ENCODE measurements around the gene SOX18. TPM values are rescaled to one million over a fixed set of nuclear protein-coding genes. Genes with fewer than 3 reads are reported as not detected.

The SOX18 gene
- total RNA-seq, 4 donors from 2014 or later = 6.7 to 116 (median 19.1) TPM

DNA sequence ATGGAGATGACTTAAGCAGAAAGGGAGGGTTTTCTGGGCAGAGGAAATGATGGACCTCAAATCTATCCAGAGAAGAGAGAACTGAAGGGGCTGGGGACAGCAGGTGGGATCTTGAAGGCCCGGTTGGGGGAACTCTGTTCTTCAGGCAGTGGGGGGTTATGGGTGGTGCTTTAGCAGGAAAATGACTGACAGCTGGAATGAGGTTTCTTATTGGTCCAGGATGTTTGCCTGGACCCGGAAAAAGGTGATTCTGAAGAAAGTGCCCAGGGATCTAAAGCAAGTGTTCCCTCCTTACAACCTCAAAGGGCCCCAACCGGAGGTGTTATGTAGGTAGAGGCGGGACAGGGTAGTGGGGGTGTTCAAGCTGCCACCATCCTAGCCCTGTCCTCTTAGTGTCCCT, 46.0 kb upstream of the SOX18 start:
- no peaks in the 10 kb centered on the region for H3K27me3 ChIP-seq
- no peak for DNase-seq
- TF ChIP-seq, protein P1, sequence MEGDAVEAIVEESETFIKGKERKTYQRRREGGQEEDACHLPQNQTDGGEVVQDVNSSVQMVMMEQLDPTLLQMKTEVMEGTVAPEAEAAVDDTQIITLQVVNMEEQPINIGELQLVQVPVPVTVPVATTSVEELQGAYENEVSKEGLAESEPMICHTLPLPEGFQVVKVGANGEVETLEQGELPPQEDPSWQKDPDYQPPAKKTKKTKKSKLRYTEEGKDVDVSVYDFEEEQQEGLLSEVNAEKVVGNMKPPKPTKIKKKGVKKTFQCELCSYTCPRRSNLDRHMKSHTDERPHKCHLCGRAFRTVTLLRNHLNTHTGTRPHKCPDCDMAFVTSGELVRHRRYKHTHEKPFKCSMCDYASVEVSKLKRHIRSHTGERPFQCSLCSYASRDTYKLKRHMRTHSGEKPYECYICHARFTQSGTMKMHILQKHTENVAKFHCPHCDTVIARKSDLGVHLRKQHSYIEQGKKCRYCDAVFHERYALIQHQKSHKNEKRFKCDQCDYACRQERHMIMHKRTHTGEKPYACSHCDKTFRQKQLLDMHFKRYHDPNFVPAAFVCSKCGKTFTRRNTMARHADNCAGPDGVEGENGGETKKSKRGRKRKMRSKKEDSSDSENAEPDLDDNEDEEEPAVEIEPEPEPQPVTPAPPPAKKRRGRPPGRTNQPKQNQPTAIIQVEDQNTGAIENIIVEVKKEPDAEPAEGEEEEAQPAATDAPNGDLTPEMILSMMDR (IDR thresholded peaks at IDR 0.05) = no peak
- TF ChIP-seq POLR2A (IDR thresholded peaks at IDR 0.05) = no peak

DNA sequence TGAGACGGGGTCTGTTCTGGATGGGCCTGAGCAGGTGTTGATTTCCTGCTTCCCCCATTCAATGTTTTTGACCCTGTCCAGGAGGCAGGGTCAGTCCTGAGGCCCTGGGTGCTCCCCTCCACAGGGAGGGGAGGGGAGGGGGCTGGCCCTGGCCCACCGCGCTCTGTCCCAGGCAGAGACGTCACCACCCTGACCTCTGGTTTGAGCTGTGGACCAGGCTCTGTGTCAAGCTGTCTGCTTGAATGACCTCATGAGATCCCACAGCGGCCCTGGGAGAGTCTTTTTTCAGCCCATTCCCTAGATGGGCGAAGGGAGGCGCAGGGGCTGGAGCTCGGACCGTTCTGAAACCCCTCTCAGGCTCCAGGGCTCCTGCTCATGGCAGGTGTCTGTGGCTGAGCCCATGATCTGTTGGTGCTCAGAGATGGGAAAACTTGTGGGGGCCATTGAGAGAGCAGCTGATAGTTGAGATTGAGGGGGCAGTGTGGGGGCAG, 43.6 kb upstream of the SOX18 start:
- Histone ChIP-seq H3K9me3 (no peaks in the 10 kb centered on the region), H3K36me3 (no peaks in the 10 kb centered on the region), H3K4me3 (no peak overlapping the region), H3K27me3 (no peaks in the 10 kb centered on the region), H3K4me1 (no peaks in the 10 kb centered on the region), H3K27ac (no peak overlapping the region)
- TF ChIP-seq, protein P1 (IDR thresholded peaks at IDR 0.05) = no peak
- TF ChIP-seq POLR2A (IDR thresholded peaks at IDR 0.05) = no peak
- no peak for DNase-seq
- intact Hi-C loops (cut with DNase I; ENCODE audit: low total_unique reads) = no loop called here

More for the DNA sequence above, 46.0 kb upstream of the SOX18 start:
- Histone ChIP-seq H3K4me1 (no peaks in the 10 kb centered on the region), H3K36me3 (no peaks in the 10 kb centered on the region), H3K27ac (no peak overlapping the region), H3K9me3 (no peaks in the 10 kb centered on the region), H3K4me3 (no peak overlapping the region)
- intact Hi-C loops (cut with DNase I; ENCODE audit: low total_unique reads) = no loop called here

DNA sequence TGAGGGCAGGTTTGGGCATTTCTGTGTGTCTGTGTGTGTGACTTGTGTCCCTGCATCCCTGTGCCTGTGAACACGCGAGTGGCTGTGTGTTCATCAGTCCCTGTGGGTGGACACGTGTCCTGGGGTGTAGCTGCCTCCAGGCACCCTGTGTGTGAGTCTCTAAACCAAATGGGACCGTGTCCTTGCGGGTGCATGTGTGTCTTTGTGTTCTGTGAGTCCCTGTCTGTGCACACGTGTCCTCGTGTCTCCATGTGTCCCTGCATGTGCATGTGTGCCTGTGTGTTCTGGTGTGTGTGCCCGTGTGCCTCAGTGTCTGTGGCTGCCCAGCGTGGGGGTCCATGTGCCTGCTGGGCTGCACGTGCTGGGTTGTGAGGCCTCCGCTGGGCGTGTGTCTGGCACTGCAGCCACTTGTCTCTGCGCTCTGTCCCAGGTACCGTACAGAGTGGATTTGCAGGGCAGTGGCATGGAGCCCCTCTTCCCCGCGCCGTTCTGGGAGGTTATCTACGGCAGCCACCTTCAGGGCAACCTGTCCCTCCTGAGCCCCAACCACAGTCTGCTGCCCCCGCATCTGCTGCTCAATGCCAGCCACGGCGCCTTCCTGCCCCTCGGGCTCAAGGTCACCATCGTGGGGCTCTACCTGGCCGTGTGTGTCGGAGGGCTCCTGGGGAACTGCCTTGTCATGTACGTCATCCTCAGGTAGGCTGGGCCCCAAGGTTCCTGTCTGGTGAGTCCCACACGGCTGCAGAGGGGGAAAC, 43.0 kb upstream of the SOX18 start:
- Histone ChIP-seq H3K27ac (no peak overlapping the region), H3K36me3 (no peaks in the 10 kb centered on the region), H3K27me3 (no peaks in the 10 kb centered on the region), H3K4me1 (no peaks in the 10 kb centered on the region), H3K9me3 (peaks cover 0 to 4% of the 10 kb centered on the region in 2 donors), H3K4me3 (no peak overlapping the region)
- intact Hi-C loops (cut with DNase I; ENCODE audit: low total_unique reads) = no loop called here
- TF ChIP-seq, protein P1 (IDR thresholded peaks at IDR 0.05) = no peak
- TF ChIP-seq POLR2A (IDR thresholded peaks at IDR 0.05) = no peak
- no peak for DNase-seq

DNA sequence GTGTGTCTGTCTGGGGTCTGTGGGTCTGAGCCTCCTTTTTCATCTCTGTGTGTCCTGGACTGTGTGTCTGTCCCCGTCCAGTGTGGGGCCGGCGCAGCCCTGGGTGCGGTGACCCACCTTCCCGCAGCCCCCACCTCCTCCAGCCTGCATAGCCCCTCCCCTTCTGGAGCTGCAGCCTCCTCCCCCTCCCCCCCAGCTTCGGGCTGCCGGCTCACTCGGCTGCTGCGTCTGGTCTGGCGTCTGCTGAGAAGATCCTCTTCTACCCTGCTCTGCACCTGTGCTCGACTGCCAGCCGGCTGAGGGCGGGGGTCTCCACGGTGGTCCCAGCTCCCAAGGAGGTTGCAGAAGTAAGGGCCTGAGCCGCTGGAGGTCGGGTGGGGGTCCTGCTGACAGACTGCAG, 42.3 kb upstream of the SOX18 start:
- DNase-seq = no peak
- H3K36me3 ChIP-seq = no peaks in the 10 kb centered on the region
- no peaks in the 10 kb centered on the region for H3K27me3 ChIP-seq
- intact Hi-C loops (cut with DNase I; ENCODE audit: low total_unique reads) = no loop called here
- H3K4me3 ChIP-seq = no peak overlapping the region
- H3K9me3 ChIP-seq = peaks cover 0 to 4% of the 10 kb centered on the region in 2 donors
- no peaks in the 10 kb centered on the region for H3K4me1 ChIP-seq
- H3K27ac ChIP-seq = no peak overlapping the region
- TF ChIP-seq POLR2A (IDR thresholded peaks at IDR 0.05) = no peak
- TF ChIP-seq, protein P1 (IDR thresholded peaks at IDR 0.05) = no peak

DNA sequence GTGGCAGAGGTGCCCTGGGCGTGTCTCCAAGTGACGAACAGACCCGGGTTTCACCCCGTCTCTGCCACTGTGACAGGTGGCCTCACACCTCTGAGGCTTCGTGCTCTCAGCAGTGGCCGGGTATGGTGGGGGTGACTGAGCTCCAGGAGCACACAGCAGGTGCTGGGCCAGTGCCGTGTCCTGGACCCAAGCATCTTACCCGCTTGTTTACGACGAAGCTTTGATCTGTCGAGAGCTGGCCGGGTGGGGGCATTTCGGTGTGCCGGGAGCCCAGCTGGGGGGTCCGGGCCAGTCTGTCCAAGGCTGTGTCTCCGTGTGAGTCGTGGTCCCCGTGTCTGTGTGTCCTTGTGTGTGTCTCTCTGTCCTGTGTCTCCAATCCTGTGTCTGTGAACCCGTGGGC, 41.9 kb upstream of the SOX18 start:
- peaks cover 0 to 4% of the 10 kb centered on the region in 2 donors for H3K9me3 ChIP-seq
- H3K4me1 ChIP-seq = no peaks in the 10 kb centered on the region
- H3K36me3 ChIP-seq = no peaks in the 10 kb centered on the region
- DNase-seq = no peak
- H3K4me3 ChIP-seq = no peak overlapping the region
- H3K27ac ChIP-seq = no peak overlapping the region
- intact Hi-C loops (cut with DNase I; ENCODE audit: low total_unique reads) = no loop called here
- no peaks in the 10 kb centered on the region for H3K27me3 ChIP-seq
- no peak for TF ChIP-seq POLR2A (IDR thresholded peaks at IDR 0.05)
- TF ChIP-seq, protein P1 (IDR thresholded peaks at IDR 0.05) = no peak

Measured in uterus (tissue), 4 donors.